ENCODE results near the gene MFF.

- no peak for TF ChIP-seq EZH2 (IDR thresholded peaks at IDR 0.05)
- no peak for TF ChIP-seq CTCF (IDR thresholded peaks at IDR 0.05)
Observed at GRCh38 chr2:227323818-227324217, 1.2 kb upstream of the MFF start.

Measured in neural progenitor cell (in vitro differentiated cells).